OCI-LY1 (cell line): ENCODE results near the gene PCSK5.

Experiments used
- H2AFZ ChIP-seq: fragments of 200-600 bp; sonication (generic), shearing (Covaris generic); 2 replicates; pipeline ENCODE4 v1.6.0; 2014; ENCODE audit warnings: antibody characterized with exemption, mild to moderate bottlenecking, low read length
- H3F3A ChIP-seq: fragments of 200-600 bp; sonication (generic), shearing (Covaris generic); 2 replicates; pipeline ENCODE4 v1.6.0; 2014; ENCODE audit warnings: mild to moderate bottlenecking, antibody characterized with exemption, low read length, moderate library complexity; ENCODE audit not compliant: insufficient read depth
- H3K27ac ChIP-seq: fragments of 200-600 bp; sonication (generic); 2 replicates; pipeline ENCODE4 v1.5.1; 2014; ENCODE audit warnings: low read length, mixed run types, mild to moderate bottlenecking, low read depth; ENCODE audit not compliant: poor library complexity, severe bottlenecking
- H3K27me3 ChIP-seq: fragments of 200-600 bp; sonication (generic); 2 replicates; pipeline ENCODE4 v1.6.0; 2014; ENCODE audit warnings: antibody characterized with exemption, mild to moderate bottlenecking, low read length, moderate library complexity; ENCODE audit not compliant: insufficient read depth
- H3K36me3 ChIP-seq: fragments of 200-600 bp; sonication (generic); 2 replicates; pipeline ENCODE4 v1.6.1; 2014; ENCODE audit warnings: mild to moderate bottlenecking, antibody characterized with exemption, low read length, moderate library complexity, mixed read lengths; ENCODE audit not compliant: insufficient read depth
- H3K4me1 ChIP-seq: fragments of 200-600 bp; sonication (generic); 2 replicates; pipeline ENCODE4 v1.5.1; 2014; ENCODE audit warnings: mild to moderate bottlenecking, low read length, moderate library complexity; ENCODE audit not compliant: insufficient read depth, severe bottlenecking
- H3K4me2 ChIP-seq: fragments of 200-600 bp; sonication (generic), shearing (Covaris generic); 2 replicates; pipeline ENCODE4 v1.6.1; 2014; ENCODE audit warnings: low read length
- H3K4me3 ChIP-seq: fragments of 200-600 bp; sonication (generic); 2 replicates; pipeline ENCODE4 v1.5.1; 2014; ENCODE audit warnings: low read length, low read depth, mild to moderate bottlenecking, mixed read lengths; ENCODE audit not compliant: poor library complexity, severe bottlenecking
- H3K79me2 ChIP-seq: fragments of 200-600 bp; shearing (Covaris generic); 2 replicates; pipeline ENCODE4 v1.6.1; 2016; ENCODE audit warnings: mixed run types, low read length, mixed read lengths; ENCODE audit not compliant: insufficient read depth
- H3K9ac ChIP-seq: fragments of 200-600 bp; sonication (generic), shearing (Covaris generic); 2 replicates; pipeline ENCODE4 v1.6.1; 2014; ENCODE audit warnings: mild to moderate bottlenecking, low read length, mixed read lengths
- H3K9me2 ChIP-seq: fragments of 200-600 bp; sonication (generic), shearing (Covaris generic); 2 replicates; pipeline ENCODE4 v1.6.1; 2014; ENCODE audit warnings: low read depth, mild to moderate bottlenecking, low read length, mixed read lengths
- H3K9me3 ChIP-seq: fragments of 200-600 bp; shearing (Covaris generic); 2 replicates; pipeline ENCODE4 v1.6.1; 2014; ENCODE audit warnings: low read length, mixed read lengths
- H4K20me1 ChIP-seq: fragments of 200-600 bp; sonication (generic), shearing (Covaris generic); 2 replicates; pipeline ENCODE4 v1.6.0; 2016; ENCODE audit warnings: mild to moderate bottlenecking, low read length; ENCODE audit not compliant: insufficient read depth
- EZH2 ChIP-seq: fragments of 200-600 bp; sonication (generic), shearing (Covaris generic); IDR thresholded peaks from 2 replicates; pipeline ENCODE4 v1.8.0; 2017; ENCODE audit warnings: borderline replicate concordance, mixed run types, mild to moderate bottlenecking, antibody characterized with exemption, low read length, moderate library complexity, mixed read lengths
- TF ChIP-seq, protein P1 (sequence below): fragments of 200-600 bp; sonication (generic), shearing (Covaris generic); IDR thresholded peaks from 2 replicates; pipeline ENCODE4 v1.5.1; 2017; ENCODE audit warnings: mild to moderate bottlenecking, antibody characterized with exemption, low read length, moderate library complexity, mixed read lengths

Gene PCSK5

DNA sequence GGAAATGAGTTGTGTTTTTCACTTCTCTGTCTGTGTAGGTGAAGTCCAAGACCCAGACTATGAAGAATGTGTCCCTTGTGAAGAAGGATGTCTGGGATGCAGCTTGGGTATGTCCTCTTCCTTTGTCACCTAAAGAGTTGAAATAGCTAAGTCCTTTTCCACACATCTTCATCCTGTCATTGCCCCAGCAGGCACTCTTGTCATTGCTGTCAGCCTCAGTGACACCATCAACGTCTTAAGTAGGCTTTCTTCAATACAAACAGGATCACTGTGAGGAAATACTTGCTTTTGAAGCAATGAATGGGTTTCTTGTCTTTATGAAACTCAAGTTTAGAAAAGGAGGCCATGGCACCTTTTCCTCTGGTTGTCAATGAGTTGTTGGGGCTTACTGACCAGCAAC is 350.1 kb downstream of the PCSK5 start:
- no peaks in the 10 kb centered on the region for H3K36me3 ChIP-seq
- H3K4me1 ChIP-seq: no peaks in the 10 kb centered on the region
- H3K27me3 ChIP-seq: no peaks in the 10 kb centered on the region
- no peaks in the 10 kb centered on the region for H3K9me3 ChIP-seq
- no peaks in the 10 kb centered on the region for H3F3A ChIP-seq
- TF ChIP-seq, protein P1, sequence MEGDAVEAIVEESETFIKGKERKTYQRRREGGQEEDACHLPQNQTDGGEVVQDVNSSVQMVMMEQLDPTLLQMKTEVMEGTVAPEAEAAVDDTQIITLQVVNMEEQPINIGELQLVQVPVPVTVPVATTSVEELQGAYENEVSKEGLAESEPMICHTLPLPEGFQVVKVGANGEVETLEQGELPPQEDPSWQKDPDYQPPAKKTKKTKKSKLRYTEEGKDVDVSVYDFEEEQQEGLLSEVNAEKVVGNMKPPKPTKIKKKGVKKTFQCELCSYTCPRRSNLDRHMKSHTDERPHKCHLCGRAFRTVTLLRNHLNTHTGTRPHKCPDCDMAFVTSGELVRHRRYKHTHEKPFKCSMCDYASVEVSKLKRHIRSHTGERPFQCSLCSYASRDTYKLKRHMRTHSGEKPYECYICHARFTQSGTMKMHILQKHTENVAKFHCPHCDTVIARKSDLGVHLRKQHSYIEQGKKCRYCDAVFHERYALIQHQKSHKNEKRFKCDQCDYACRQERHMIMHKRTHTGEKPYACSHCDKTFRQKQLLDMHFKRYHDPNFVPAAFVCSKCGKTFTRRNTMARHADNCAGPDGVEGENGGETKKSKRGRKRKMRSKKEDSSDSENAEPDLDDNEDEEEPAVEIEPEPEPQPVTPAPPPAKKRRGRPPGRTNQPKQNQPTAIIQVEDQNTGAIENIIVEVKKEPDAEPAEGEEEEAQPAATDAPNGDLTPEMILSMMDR: no peak
- TF ChIP-seq EZH2: no peak
- no peak overlapping the region for H3K9ac ChIP-seq
- no peak overlapping the region for H3K27ac ChIP-seq
- H2AFZ ChIP-seq: no peak overlapping the region
- no peaks in the 10 kb centered on the region for H3K9me2 ChIP-seq
- H3K4me3 ChIP-seq: no peak overlapping the region
- H3K4me2 ChIP-seq: no peak overlapping the region
- H3K79me2 ChIP-seq: no peaks in the 10 kb centered on the region
- no peaks in the 10 kb centered on the region for H4K20me1 ChIP-seq

DNA sequence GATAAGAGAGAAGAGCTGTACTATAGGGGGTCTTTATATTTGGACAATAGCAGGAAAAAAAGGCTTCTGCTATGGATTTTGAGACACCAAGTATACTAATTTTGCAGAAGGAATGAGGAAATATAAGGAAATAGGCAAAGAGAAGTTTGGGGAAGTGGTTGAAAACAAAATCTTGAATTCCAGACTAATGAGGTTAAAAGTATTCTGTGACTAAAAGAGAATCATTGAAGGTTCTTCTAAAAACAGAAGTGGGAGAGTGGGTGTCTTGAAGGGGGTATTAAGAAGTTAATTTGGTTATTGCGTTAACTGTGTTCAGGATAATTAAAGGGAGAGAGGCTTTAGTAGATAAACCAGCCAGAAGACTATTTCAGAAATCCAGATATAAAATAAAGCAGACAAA is 355.0 kb downstream of the PCSK5 start:
- Histone ChIP-seq H3K9me3 (no peaks in the 10 kb centered on the region), H3K9me2 (no peaks in the 10 kb centered on the region)
- TF ChIP-seq, protein P1: no peak
- no peak for TF ChIP-seq EZH2

DNA sequence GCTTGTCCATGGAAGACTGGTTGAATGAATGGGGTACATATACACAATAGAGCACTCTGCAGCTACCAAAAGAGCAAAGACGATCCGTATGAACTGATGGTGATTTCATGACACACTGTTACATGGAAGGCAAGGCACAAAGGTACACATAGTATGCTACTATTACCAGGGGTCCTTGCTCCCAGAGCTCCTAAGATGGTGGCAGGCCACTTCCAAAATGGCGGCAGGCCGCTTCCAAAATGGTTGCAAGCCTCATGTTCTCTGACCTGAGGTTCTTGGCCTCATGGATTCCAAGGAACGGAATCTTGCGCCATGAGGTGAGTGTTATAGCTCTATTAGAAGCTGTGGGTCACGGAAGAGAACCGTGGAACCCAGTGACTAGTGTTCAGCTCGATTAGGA is 356.2 kb downstream of the PCSK5 start:
- no peaks in the 10 kb centered on the region for H3K36me3 ChIP-seq
- H3F3A ChIP-seq: no peaks in the 10 kb centered on the region
- no peaks in the 10 kb centered on the region; the same call in 1 of the 2 replicates for H3K27me3 ChIP-seq
- no peak overlapping the region for H3K27ac ChIP-seq
- H3K4me2 ChIP-seq: no peak overlapping the region
- no peaks in the 10 kb centered on the region for H3K9me2 ChIP-seq
- no peak overlapping the region for H3K9ac ChIP-seq
- H2AFZ ChIP-seq: no peak overlapping the region
- no peaks in the 10 kb centered on the region for H3K9me3 ChIP-seq
- no peaks in the 10 kb centered on the region for H4K20me1 ChIP-seq
- no peaks in the 10 kb centered on the region for H3K4me1 ChIP-seq
- H3K79me2 ChIP-seq: no peaks in the 10 kb centered on the region
- TF ChIP-seq, protein P1: no peak
- no peak for TF ChIP-seq EZH2
- no peak overlapping the region for H3K4me3 ChIP-seq

More for the DNA sequence above, 355.0 kb downstream of the PCSK5 start:
- Histone ChIP-seq H3K36me3 (no peaks in the 10 kb centered on the region), H3K79me2 (no peaks in the 10 kb centered on the region), H3K9ac (no peak overlapping the region), H3K4me1 (no peaks in the 10 kb centered on the region), H4K20me1 (no peaks in the 10 kb centered on the region), H3K4me2 (no peak overlapping the region), H2AFZ (no peak overlapping the region), H3K27me3 (no peaks in the 10 kb centered on the region; the same call in 1 of the 2 replicates), H3K4me3 (no peak overlapping the region), H3F3A (no peaks in the 10 kb centered on the region), H3K27ac (no peak overlapping the region)
